Activated CD4-positive, alpha-beta memory T cell treated with anti-CD3 and anti-CD28 coated beads, Interleukin-2, amount 10 ng/mL, durations not matched to agents 7 days and 5 days (primary cell): Measurements from ENCODE around the gene CCDC88C. TPM values are rescaled to one million over a fixed set of nuclear protein-coding genes. Genes with fewer than 3 reads are reported as not detected.
A peak's percentile ranks its signal among the peaks of the same experiment; 100 is the strongest.

Experiments used
- CTCF ChIA-PET: fragments of 350-600 bp; sonication (Branson Sonifier 250); formaldehyde crosslinking; loops from one replicate; lab custom pipeline; 2021; ENCODE audit warnings: antibody characterized with exemption, inconsistent platforms; lab: Charles Lee
- POLR2A ChIA-PET: fragments of 350-600 bp; sonication (Branson Sonifier 250); formaldehyde crosslinking; loops from one replicate; lab custom pipeline; 2021; ENCODE audit warnings: antibody characterized with exemption; lab: Charles Lee
- DNase-seq: peaks from one replicate; pipeline ENCODE4 v3.0.0-alpha.2; 2020
- H3K27ac Mint-ChIP-seq: one replicate; pipeline ENCODE4 v1.8.0; 2021; ENCODE audit warnings: mild to moderate bottlenecking, mixed read lengths
- H3K27me3 Mint-ChIP-seq: one replicate; pipeline ENCODE4 v1.8.0; 2021; ENCODE audit warnings: mixed read lengths
- H3K36me3 Mint-ChIP-seq: one replicate; pipeline ENCODE4 v1.8.0; 2021; ENCODE audit warnings: low read depth, mixed read lengths
- H3K4me1 Mint-ChIP-seq: one replicate; pipeline ENCODE4 v1.8.0; 2021; ENCODE audit warnings: mixed read lengths
- H3K4me3 Mint-ChIP-seq: one replicate; pipeline ENCODE4 v1.8.0; 2021; ENCODE audit warnings: mild to moderate bottlenecking, mixed read lengths
- H3K9me3 Mint-ChIP-seq: one replicate; pipeline ENCODE4 v1.8.0; 2021; ENCODE audit warnings: mixed read lengths
- total RNA-seq, 2 experiments: library from RNA; stranded (reverse); gene quantifications; one replicate each; pipeline ENCODE4 v1.2.3, GENCODE V29; 2021

The CCDC88C gene
- total RNA-seq, 2 experiments from 2014 or later = 168 to 175 TPM

DNA sequence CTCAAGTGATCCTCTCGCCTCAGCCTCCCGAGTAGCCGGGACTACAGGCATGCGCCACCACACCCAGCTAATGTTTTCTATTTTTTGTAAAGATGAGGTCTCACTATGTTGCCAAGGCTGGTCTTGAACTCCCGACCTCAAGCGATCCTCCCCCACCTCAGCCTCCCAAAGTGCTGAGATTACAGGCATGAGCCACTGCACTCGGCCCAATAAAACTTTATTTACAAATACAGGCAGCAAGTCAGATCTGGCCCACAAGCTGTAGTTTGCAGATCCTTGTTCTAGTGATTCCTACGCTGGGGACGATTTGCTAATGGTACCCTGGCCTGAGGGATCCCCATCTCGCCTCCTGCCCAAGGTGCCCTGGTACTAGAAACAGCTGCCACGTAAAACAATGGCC lies 74.6 kb downstream of the CCDC88C start:
- no peak for DNase-seq
- H3K4me1 Mint-ChIP-seq = peaks cover 20% of the 10 kb centered on the region
- no peak overlapping the region for H3K4me3 Mint-ChIP-seq
- peaks cover 69% of the 10 kb centered on the region for H3K36me3 Mint-ChIP-seq
- H3K27me3 Mint-ChIP-seq = no peaks in the 10 kb centered on the region
- no peak overlapping the region for H3K27ac Mint-ChIP-seq
- POLR2A ChIA-PET = interaction anchor here (0.9 to 1.6 kb wide), 5 partner anchors 8 to 75 kb away, joined by 3 to 7 read pairs (median 4); partner anchors contain the start of gene CCDC88C
- CTCF ChIA-PET = interaction anchor here (0.6 to 2.4 kb wide), 4 partner anchors 11 to 70 kb away, joined by 3 to 11 read pairs (median 4); no protein-coding TSS in a partner anchor
- H3K9me3 Mint-ChIP-seq = no peaks in the 10 kb centered on the region

DNA sequence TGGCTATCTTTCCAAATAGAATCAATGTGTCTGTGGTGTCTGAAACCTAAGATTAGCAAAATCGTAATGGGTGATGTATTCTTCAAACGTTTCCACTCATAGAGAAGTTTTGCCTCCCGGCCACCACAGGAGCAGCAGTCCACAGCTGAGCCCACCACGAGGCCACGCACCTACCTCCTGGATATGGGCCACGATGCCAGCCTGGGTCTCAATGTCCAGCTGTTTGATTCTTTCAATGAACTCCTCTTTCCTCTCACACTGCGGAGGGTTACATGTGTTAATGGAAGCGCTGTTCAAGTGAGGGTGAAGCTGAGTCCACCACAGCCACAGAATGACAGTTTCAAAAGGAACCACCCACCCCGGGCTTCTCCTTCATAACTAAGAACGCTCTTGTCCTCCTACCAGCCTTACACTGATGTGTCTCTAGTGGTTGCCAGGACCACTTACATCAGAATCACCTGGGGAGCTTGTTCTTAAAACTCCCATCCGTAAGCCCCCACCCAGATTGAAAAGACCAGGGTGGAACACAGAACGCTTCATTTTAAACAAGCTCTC lies 75.3 kb downstream of the CCDC88C start:
- Mint-ChIP-seq H3K36me3 (peaks cover 75% of the 10 kb centered on the region), H3K4me1 (peaks cover 17% of the 10 kb centered on the region), H3K27ac (no peak overlapping the region), H3K9me3 (no peaks in the 10 kb centered on the region), H3K27me3 (no peaks in the 10 kb centered on the region), H3K4me3 (no peak overlapping the region)
- CTCF ChIA-PET = interaction anchor here (0.6 to 2.4 kb wide), 3 partner anchors 11 to 71 kb away, joined by 3 to 11 read pairs (median 5); no protein-coding TSS in a partner anchor
- DNase-seq = no peak
- POLR2A ChIA-PET = interaction anchor here (0.9 to 1.6 kb wide), 4 partner anchors 9 to 75 kb away, joined by 3 to 7 read pairs (median 4); partner anchors contain the start of gene CCDC88C

DNA sequence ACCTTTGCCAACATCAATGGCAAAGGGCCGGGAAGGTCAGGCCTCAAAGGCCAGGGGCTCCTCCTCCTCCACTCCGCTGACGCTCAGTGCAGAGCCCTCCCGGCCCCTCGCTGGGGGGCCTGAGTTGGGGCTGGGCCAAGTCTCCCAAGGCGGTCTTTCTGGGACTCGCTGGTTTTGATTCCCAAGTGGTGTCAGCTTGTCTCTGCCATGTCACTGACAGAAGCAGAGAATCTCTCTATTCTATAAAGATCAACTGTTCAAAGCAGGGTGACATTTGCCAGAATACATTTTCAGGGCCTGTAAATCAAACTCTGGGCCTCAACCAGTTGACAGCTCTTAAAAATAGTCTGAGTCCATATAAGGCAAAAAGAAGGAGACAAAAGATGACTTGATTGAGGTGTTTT lies 75.9 kb downstream of the CCDC88C start:
- ChIA-PET CTCF (interaction anchor here (1.8 to 2.4 kb wide), 2 partner anchors 18 to 76 kb away, joined by 4 to 11 read pairs; partner anchors contain the start of gene CCDC88C), POLR2A (interaction anchor here (1.2 to 1.8 kb wide), 3 partner anchors 8 to 76 kb away, joined by 3 to 9 read pairs (median 7); partner anchors contain the start of gene CCDC88C)
- Mint-ChIP-seq H3K4me1 (peaks cover 12% of the 10 kb centered on the region), H3K36me3 (peaks cover 70% of the 10 kb centered on the region), H3K27ac (no peak overlapping the region), H3K27me3 (no peaks in the 10 kb centered on the region), H3K4me3 (no peak overlapping the region), H3K9me3 (no peaks in the 10 kb centered on the region)
- DNase-seq = no peak

DNA sequence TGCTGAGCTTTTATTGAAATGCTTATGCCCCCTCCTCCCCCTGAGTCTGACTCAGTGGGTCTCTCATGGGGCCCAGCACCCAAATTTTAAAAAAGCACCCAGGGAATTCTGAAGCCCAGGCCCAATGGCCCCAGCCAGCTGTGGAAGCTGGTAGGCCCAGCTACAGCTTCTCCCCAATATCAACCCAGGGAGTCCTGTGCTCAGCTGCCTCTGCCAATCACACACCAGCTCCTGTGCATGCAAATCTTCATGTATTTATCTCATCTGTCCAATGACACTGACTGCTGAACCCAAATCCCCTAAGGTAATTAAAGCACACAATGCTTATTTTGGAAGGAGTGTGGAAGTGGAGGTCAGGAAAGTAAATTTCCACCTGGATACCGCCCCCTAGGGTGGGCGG lies 76.3 kb downstream of the CCDC88C start:
- H3K9me3 Mint-ChIP-seq = no peaks in the 10 kb centered on the region
- H3K4me3 Mint-ChIP-seq = no peak overlapping the region
- no peak overlapping the region for H3K27ac Mint-ChIP-seq
- H3K4me1 Mint-ChIP-seq = peaks cover 11% of the 10 kb centered on the region
- H3K27me3 Mint-ChIP-seq = no peaks in the 10 kb centered on the region
- DNase-seq = no peak
- peaks cover 69% of the 10 kb centered on the region for H3K36me3 Mint-ChIP-seq
- POLR2A ChIA-PET = interaction anchor here (1.2 to 1.8 kb wide), 2 partner anchors 9 to 10 kb away, joined by 7 to 9 read pairs; no protein-coding TSS in a partner anchor
- CTCF ChIA-PET = interaction anchor here (1.8 to 2.4 kb wide), 2 partner anchors 17 to 77 kb away, joined by 4 to 11 read pairs; partner anchors contain the start of gene CCDC88C

DNA sequence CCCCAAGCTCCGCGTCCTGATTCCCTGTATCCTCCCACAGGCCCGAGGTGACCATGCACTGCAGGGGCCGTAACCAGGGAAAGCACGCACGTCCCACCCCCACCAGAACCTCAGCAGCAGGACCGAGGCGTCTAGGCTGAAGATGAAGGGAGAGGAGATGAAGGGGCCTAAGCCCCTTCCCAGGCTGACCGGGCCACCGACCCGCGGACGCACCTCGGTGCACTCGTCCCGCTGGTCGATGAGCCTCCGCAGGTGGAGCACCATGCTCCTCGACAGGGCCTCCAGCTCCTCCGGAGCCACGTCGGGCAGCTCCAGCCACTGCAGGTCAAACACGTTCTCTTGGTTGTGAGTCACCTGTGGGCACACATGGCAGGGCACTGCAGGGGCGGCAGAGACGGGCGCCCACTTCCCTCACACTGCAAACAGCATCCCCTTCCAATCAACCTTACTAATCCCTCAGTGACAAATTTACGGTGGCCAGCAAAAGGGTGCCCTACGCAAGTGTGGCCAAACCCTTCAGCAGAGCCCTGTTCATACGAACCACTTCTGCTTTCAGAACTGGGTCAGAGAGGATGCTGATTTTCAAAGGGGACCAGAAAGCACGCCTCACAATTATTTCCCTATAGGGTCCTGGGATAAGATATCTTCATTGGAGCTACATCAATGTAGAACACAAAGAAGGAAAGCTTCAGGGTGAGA lies 77.8 kb downstream of the CCDC88C start:
- no peaks in the 10 kb centered on the region for H3K9me3 Mint-ChIP-seq
- ChIA-PET POLR2A (interaction anchor here (1.3 kb wide), 1 partner anchor 37 kb away, joined by 3 read pairs; no protein-coding TSS in a partner anchor), CTCF (interaction anchor here (1.0 to 1.9 kb wide), 3 partner anchors 10 to 78 kb away, joined by 3 to 6 read pairs (median 4); partner anchors contain the start of gene CCDC88C)
- H3K27ac Mint-ChIP-seq = no peak overlapping the region
- peaks cover 74% of the 10 kb centered on the region for H3K36me3 Mint-ChIP-seq
- H3K4me1 Mint-ChIP-seq = peaks cover 4% of the 10 kb centered on the region
- no peak for DNase-seq
- H3K27me3 Mint-ChIP-seq = no peaks in the 10 kb centered on the region
- H3K4me3 Mint-ChIP-seq = no peak overlapping the region

DNA sequence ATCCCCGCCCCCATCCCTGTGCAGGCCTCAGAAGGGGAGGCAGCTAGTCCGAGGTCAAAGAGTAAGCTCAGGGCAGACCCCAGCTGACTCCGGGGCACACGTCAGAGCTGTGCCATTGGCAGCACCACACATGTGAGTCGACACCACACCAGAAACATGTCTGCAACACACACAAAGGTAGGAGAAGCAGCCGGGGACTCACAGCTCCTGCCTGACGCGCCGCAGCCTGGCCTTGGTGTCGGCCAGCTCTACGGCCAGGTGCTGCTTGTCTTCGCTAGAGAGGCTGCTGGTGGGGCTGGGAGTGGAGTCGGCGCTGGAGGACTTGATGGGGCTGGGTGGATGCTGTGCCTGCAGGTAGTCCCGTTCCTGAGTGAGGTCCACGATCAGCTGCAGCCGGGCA lies 78.5 kb downstream of the CCDC88C start:
- CTCF ChIA-PET = interaction anchor here (1.9 kb wide), 1 partner anchor 16 kb away, joined by 6 read pairs; no protein-coding TSS in a partner anchor
- POLR2A ChIA-PET = interaction anchor here (1.3 kb wide), 1 partner anchor 38 kb away, joined by 3 read pairs; no protein-coding TSS in a partner anchor
- Mint-ChIP-seq H3K4me1 (peaks cover under 1% of the 10 kb centered on the region), H3K27me3 (no peaks in the 10 kb centered on the region), H3K4me3 (no peak overlapping the region), H3K9me3 (no peaks in the 10 kb centered on the region), H3K36me3 (peaks cover 77% of the 10 kb centered on the region), H3K27ac (no peak overlapping the region)
- DNase-seq = no peak

DNA sequence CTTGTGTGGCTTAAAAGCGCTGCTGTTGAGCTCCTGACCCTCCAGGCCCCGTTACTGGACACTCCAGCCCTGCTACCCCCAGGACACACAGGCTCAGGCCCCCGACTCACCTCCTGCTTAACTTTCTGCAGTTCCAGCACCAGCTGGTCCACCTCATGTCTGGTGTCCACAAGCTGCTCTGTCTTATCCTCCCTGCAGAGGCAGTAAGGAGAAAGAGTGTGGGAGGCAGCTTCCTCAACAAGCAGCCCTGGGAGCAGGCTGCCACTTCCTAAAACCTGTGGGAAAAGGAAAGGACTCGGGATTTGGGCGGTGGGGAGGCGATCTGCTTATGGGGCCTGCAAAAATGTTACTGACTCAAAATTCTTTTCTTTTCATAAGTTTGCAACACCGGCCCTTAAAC lies 79.2 kb downstream of the CCDC88C start:
- Mint-ChIP-seq H3K9me3 (no peaks in the 10 kb centered on the region), H3K36me3 (peaks cover 76% of the 10 kb centered on the region), H3K4me1 (peaks cover 3% of the 10 kb centered on the region), H3K27me3 (no peaks in the 10 kb centered on the region), H3K27ac (no peak overlapping the region), H3K4me3 (no peak overlapping the region)
- no peak for DNase-seq
- POLR2A ChIA-PET = interaction anchor here (1.0 to 1.1 kb wide), 4 partner anchors 9 to 68 kb away, joined by 3 to 4 read pairs (median 3); no protein-coding TSS in a partner anchor
- CTCF ChIA-PET = interaction anchor here (0.8 kb wide), 1 partner anchor 13 kb away, joined by 3 read pairs; no protein-coding TSS in a partner anchor

DNA sequence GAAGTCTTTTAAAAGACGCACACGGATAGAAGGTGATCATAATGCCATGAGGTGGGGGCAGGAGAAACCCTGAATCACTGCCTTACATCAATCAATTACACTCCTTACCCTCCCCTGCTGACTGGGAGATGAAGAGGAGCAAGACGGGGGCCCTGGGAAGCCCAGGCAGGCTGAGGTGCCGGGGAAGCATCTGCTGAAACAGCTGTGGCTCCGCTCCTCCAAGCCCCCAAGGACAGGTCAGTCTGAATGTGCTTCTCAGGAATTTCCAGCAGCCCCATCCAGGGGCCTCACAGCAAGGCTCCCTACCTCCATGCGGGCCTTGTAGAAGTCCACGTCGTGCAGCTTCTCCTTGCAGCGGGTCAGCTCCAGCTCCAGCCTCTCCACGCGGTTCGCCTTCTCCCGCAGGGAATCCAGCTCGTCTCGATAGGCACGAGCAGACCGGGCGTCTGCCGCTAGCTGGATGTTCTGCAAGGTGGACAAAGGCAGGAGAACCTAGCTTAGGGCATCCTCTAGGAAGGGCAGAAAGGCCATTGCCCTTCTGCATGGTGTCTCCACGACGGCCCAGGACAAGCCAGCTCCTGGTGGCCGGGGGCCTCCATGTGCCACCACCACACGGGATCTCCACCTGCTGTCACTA lies 79.8 kb downstream of the CCDC88C start:
- no peak overlapping the region for H3K27ac Mint-ChIP-seq
- peaks cover 76% of the 10 kb centered on the region for H3K36me3 Mint-ChIP-seq
- H3K4me3 Mint-ChIP-seq = no peak overlapping the region
- H3K9me3 Mint-ChIP-seq = no peaks in the 10 kb centered on the region
- ChIA-PET CTCF (interaction anchor here (0.8 kb wide), 1 partner anchor 12 kb away, joined by 3 read pairs; no protein-coding TSS in a partner anchor), POLR2A (interaction anchor here (1.0 to 1.1 kb wide), 4 partner anchors 8 to 68 kb away, joined by 3 to 4 read pairs (median 3); no protein-coding TSS in a partner anchor)
- H3K4me1 Mint-ChIP-seq = peaks cover 9% of the 10 kb centered on the region
- no peaks in the 10 kb centered on the region for H3K27me3 Mint-ChIP-seq
- DNase-seq = no peak

DNA sequence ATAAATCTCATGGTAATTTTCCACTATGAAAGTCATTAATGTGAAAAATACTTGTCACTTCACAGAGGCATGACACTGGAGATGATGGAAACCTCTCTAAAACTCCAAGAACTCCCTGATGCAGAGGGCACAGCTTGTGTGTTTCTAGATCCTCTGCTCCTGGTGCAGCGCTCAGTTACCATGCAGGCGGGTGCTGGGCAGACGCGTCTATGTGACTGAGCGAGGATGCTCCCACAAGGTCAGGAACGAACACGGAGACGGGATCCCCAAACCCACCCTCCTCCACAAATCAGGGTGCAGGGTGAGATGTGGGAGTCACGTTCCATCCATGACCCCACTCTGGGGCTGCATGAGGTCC lies 81.5 kb downstream of the CCDC88C start:
- DNase-seq = no peak
- Mint-ChIP-seq H3K27ac (no peak overlapping the region), H3K4me1 (peaks cover 26% of the 10 kb centered on the region), H3K36me3 (peaks cover 75% of the 10 kb centered on the region), H3K27me3 (no peaks in the 10 kb centered on the region), H3K4me3 (no peak overlapping the region), H3K9me3 (no peaks in the 10 kb centered on the region)
- CTCF ChIA-PET = no interaction called here
- POLR2A ChIA-PET = interaction anchor here (0.9 to 1.5 kb wide), 3 partner anchors 9 to 14 kb away, joined by 3 read pairs; no protein-coding TSS in a partner anchor

DNA sequence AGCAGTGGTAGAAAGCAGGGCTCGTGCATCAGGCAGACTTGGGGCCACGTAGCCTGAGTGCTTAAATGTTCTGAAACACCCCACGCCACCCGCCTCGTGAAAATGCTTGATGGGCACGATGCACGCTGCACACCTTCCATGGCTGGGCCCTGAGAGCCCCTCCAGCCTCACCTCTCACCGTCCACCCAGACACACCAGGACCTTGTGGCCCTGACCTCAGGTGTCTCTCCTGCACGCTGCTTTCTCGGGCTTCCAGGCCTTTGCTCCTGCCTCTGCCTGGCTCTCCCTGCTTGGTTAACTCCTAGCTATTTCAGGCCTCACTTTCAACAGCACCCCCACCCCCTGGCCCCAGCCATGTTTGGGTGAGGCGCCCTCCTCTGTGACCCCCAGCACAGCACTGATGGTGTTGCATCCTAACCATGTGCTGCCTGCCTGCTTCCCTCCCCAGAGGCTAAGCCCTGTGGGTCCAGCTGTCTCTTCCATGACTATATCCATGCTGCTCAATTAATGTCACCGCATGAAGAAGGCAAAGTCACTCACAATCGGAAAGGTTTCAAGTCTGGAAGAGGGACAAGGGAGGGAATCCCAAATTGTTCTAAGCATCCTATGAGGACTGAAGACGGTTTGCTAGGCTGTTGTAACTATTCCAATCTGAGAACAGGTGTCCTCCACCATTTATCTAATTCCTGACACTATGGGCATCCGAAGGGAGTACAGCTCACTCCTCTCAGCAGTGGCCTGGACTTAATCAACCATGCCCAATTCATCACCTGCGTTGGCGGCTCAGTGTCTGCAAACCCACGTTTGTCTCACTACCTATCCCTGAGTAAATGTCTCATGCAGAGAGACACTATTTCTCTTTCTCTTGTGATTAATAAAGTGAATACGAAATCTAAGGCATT lies 82.2 kb downstream of the CCDC88C start:
- no peaks in the 10 kb centered on the region for H3K27me3 Mint-ChIP-seq
- ChIA-PET CTCF (no interaction called here), POLR2A (interaction anchor here (0.9 to 1.5 kb wide), 3 partner anchors 10 to 15 kb away, joined by 3 read pairs; no protein-coding TSS in a partner anchor)
- DNase-seq = no peak
- H3K9me3 Mint-ChIP-seq = no peaks in the 10 kb centered on the region
- no peak overlapping the region for H3K4me3 Mint-ChIP-seq
- H3K36me3 Mint-ChIP-seq = peaks cover 76% of the 10 kb centered on the region
- peak overlapping the region; percentile 31 for H3K27ac Mint-ChIP-seq
- peaks cover 33% of the 10 kb centered on the region for H3K4me1 Mint-ChIP-seq

DNA sequence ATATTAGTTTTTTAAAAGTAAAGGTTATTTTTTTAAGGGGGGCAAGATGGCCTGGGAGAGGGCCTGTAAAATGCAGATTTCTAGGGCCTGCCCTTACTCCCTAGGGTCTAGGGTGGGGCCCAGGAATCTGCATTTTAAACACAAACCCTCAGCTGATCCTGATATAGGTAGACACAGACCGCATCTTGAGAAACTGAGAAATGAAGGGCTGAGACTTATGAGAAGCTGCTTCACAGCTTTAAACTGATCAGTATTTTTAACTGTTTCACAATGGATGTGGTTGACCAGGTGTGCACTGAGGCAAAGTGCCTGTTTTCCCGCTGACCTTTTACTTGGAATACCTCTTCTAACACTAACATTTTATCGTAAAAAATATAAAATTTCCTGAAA lies 84.0 kb downstream of the CCDC88C start:
- ChIA-PET POLR2A (interaction anchor here (1.5 kb wide), 1 partner anchor 18 kb away, joined by 3 read pairs; no protein-coding TSS in a partner anchor), CTCF (interaction anchor here (2.0 kb wide), 1 partner anchor 11 kb away, joined by 7 read pairs; no protein-coding TSS in a partner anchor)
- no peak for DNase-seq
- peaks cover 77% of the 10 kb centered on the region for H3K36me3 Mint-ChIP-seq
- H3K27me3 Mint-ChIP-seq = no peaks in the 10 kb centered on the region
- H3K27ac Mint-ChIP-seq = no peak overlapping the region
- no peak overlapping the region for H3K4me3 Mint-ChIP-seq
- no peaks in the 10 kb centered on the region for H3K9me3 Mint-ChIP-seq
- H3K4me1 Mint-ChIP-seq = peaks cover 45% of the 10 kb centered on the region
